ENCODE data around the gene DERA.
"Not testable (repeated sequence)": the region's sequence is repeated elsewhere in the genome, so short reads cannot be mapped to it uniquely, and the experiment has no call there.

DERA gene

DNA sequence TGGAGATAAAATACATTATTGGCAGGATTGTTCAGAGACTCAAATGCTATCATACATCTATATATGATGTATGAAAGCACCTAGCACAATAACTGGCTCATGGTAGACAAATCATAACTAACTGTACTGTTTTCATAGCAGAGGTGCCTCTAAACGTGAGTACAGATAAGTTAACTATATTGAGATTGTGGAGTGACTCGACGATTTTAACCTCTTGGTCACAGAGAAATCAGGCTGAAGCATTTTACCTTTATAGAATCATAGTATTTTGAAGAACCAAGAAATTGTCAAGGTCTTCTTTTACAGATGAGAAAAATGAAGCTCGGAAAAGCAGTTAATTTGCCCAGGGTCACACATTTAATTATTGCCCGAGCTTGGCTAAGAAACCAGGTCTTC is 666 bp upstream of the DERA start:
- FAIRE-seq, result no peak

DNA sequence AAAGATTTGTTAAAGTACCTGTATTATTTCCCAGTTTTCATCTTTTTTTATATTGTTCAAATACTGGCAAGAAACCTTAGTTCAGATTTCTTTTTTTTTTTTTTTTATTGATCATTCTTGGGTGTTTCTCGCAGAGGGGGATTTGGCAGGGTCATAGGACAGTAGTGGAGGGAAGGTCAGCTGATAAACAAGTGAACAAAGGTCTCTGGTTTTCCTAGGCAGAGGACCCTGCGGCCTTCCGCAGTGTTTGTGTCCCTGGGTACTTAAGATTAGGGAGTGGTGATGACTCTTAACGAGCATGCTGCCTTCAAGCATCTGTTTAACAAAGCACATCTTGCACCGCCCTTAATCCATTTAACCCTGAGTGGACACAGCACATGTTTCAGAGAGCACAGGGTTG is 799 bp downstream of the DERA start:
- FAIRE-seq, result not testable (repeated sequence)

DNA sequence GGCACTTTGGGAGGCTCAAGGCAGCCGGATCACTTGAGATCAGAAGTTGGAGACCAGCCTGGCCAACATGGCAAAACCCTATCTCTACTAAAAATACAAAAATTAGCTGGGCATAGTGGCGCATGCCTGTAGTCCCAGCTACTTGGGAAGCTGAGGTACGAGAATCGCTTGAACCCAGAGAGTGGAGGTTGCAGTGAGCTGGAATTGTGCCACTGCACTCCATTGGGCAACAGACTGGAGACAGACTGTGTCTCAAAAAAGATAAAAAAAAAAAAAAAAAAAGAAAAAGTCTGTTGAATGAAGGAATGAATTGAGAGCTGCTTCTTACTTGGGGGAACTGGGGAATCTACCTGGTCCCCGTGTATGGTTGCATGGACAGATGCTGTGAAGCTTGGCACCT is 3.0 kb downstream of the DERA start:
- FAIRE-seq, result not testable (repeated sequence)

DNA sequence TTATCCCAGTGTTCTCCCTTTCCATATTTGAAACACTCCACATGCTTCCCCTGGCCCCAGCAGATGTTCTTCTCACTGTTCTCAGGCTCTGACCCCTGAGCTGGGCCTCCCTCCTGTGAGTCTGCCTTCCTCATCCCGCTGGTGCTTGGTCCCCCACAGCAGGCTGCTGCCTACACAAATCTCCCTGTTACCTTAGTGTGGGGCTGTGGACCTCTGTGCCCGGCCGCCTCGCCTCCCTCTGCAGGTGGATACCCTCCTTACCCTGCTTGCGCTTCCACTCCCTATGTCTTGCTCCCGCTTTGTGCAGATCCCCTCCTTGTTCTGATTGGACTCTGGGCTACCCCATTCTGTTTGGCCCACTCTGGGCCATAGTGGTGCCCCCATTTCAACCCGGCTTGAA is 6.9 kb downstream of the DERA start:
- no peak for FAIRE-seq

DNA sequence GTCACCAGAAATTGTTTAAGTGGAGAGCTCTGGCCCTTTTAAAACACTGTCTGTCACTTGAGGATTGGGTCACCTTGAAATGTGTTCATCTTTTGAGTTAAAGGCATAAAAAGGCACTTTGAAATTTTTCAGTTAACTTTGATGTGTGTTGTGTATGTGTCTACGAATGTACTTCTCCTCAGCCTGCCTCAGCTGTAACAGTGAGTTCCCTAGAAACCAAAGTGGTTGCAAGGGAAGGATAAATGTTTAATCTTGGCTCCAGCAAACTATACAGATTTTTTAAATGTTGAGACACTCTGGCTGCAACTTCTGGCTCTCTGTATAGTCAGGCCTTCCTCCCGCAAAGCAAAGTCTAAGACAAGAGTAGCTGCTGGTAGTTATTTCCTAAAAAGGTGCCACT is 8.3 kb downstream of the DERA start:
- no peak for FAIRE-seq

DNA sequence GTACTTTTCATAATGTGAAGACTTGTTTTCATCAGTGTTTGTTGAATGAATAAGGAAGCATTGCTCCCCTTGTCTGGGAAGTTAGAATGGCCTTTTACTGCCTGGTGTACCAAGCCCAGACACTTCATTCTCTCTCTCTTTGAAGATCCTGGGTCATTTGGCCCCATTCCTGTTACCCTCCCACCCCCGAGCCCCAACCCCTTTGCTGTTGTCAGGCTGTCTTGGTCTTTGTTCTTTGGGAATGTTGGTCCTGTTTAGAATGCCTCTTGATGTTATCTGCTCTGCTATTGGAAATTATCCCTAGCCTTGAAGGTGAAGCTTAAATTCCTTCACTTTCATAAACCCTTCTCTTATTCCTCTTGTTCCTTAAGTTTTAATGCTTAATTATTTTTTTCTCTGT is 13.8 kb downstream of the DERA start:
- FAIRE-seq, result no peak

DNA sequence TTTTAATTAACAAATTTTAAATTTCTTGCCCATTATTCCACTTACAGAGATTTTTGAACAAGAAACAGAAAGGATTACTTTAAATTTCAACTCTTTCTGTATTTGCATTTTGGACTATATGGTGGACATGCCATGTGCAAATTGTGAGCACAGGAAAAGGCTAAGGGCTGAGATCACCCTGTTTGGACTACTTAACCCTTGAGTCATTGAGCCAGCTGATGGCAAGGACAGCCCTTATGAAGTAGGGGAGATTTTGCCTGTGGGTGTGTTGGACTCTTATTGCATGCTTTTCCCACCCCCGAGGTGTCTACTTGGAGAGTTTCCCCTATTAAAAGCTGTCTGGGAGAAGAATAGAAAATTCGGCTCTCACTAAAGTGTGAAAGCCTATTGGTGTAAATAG is 17.2 kb downstream of the DERA start:
- no peak for FAIRE-seq

DNA sequence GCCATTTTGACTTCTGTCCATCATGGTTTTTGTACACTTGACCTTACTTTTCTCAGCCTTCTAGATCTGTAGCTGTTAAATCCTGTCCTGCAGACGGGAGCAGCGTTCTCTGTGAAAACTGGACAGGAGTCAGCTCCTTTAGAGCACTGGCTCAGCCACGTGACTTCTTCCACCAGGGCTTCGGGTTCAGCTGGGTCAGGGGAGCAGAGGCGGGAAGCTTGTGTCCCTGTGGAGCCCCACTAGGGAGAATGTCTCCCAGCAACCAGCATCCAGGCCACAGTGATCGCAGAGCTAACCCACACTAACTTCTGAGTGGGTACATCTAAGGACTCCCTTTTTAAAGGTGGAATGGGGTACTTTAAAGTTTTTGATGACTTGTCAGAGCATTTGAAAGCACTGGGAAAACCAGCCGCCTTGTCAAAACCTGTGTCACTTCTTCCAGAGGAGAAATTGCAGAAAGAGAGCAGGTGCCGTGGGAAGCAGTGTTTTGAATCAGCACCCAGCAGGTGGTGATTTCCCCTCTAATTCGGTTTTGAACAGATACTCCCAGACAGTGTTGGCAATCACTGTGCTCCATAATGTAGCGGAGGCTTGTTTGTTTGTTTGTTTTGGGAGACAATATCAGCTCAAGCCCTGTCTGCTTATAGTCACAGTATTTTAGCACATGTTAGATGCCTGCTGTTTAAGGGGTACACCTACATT is 17.9 kb downstream of the DERA start:
- FAIRE-seq, result no peak

DNA sequence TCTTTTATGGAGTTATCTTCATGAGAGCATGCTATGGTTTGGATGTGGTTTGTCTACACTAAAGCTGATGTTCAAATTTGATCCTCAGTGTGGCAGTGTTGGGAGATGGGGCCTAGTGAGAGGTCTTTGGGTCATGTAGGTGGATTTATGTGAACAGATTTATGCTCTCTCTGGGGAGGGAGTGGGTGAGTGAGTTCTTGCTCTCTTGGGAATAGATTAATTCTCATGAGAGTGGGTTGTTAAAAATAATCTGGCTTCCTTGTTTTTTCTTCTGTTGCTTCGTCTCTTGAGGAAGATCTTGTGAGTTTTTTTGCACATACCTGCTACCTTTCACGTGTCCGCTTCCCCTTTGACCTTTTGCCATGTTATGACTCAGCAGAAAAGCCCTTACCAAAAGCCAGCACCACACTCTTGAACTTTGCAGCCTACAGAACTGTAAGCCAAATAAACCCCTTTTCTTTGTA is 20.5 kb downstream of the DERA start:
- no peak for FAIRE-seq

DNA sequence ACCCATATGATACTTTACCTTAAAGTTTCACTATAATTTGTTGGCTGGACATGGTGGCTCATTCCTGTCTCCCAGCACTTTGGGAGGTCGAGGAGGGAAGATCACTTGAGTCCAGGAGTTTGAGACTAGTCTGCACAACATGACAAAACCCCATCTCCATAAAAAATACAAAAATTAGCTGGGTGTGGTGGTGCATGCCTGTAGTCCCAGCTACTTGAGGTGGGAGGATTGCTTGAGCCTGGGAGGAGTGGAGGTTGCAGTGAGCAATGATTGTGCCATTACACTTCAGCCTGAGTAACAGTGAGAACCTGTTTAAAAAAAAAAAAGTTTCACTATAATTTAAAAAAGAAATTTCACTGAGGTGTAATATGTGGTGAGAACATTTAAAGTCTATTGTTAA is 21.2 kb downstream of the DERA start:
- FAIRE-seq, result no peak

DNA sequence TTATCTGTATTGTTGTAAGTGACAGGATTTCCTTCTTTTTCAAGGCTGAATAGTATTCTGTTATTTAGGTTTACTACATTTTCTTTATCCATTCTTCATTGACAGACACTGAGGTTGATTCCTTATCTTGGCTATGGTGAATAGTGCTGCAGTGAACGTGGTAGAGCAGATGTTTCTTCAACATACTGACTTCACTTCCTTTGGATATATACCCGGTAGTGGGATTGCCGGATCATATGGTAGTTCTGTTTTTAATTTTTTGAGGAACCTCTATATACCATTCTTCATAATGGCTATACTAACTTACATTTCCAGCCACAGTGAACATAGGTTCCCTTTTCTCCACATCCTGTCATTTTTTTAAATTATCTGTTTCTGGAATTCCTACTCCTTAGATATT is 21.8 kb downstream of the DERA start:
- no peak for FAIRE-seq

DNA sequence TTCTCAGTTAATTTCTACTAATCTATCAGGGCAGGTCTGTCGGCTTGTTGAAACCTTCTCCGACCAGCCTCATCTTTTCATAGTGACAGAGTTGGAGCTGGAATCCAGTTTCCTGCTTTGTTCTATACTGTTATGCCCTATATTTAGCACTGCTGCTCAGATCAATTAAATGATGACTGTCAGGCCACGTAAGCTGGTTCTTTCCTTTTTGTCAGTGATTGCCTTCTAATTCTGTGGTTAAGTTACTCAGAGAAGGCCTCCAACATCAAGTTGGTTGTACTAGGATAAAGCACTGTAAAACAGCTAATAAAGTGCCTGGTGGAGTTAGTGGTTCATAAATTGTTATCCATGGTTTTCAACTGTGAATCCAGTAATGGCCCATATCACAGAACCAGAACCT is 22.6 kb downstream of the DERA start:
- no peak for FAIRE-seq

DNA sequence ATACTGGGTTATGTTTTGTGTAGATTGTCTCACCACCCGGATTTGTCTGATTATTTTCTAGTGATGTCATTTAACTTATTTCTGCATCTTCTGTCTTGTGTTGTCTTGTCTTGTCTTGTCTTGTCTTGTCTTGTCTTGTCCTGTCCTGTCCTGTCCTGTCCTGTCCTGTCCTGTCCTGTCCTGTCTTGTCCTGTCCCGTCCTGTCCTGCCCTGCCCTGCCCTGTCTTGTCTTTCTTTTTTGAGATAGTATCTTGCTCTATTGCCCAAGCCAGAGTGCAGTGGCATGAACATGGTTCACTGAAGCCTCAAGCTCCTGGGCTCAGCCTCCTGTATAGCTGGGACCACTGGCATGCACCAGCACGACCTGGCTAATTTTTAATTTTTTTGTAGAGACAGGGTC is 25.6 kb downstream of the DERA start:
- FAIRE-seq, result no peak

DNA sequence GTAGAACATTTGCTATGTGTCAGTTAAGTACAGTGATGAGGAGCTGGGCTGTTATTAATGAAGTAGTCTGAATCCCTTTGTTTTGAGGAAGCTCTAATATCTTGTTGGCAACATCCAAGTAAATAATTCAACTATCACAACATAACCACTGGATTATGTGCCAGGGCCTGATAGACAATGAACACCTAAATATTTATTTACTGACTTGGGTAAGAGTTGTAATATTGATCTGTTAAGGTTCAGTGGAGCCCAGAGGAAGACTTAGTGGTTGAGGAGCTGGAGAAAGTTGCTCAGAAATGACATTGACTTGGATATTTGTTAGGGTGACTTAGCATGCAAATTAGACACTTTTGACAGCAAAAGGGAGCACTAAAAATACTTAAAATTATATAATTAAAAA is 26.8 kb downstream of the DERA start:
- FAIRE-seq, result no peak

DNA sequence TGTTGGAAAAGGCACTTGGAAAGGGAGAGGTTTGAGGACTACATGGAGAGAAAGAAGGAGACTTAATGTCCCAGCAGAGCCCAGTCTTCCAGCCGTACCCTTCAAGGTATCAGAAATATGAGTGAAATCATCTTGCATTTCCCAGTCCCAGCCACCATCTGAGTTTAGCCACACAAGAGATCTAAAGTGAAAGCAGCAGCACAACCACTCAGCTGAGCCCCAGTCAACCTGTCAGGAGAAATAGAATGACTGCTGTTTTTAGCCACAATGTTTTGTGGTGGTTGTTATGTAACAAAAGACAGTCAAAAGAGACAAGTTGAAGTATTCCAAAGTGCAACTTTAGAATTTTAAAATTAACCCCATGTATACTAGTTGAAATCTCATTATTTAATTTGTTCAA is 28.0 kb downstream of the DERA start:
- FAIRE-seq, result no peak

DNA sequence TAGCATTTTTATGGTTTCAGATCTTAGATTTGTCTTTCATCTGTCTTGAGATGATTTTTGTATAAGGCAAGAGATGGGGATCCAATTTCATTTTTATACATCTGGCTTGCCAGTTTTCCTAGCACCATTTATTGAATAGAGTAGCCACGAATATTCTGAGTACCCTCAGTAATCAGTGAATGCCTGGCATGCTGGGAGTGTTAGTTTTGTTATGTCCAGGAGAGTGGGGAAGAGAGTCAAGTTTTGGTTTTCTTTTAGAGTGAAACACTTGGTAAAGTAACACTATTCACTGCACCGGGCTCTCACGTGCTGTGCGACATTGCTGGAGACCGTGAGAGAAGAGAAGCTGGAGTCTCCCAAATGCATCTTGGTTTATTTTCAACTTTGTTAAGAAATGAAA is 31.3 kb downstream of the DERA start:
- no peak for FAIRE-seq

DNA sequence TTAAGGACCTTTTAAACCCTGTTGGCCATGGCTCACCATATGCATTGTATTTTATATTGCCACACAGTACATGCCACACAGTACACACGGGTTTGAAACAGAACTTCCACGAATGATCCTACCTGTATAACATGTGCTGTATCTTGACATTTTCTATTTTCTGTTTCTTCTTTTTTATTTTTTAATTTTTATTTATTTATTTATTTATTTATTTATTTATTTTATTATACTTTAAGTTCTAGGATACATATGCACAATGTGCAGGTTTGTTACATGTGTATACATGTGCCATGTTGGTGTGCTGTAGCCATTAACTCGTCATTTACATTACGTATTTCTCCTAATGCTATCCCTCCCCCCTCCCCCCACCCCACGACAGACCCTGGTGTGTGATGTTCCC is 32.4 kb downstream of the DERA start:
- not testable (repeated sequence) for FAIRE-seq

DNA sequence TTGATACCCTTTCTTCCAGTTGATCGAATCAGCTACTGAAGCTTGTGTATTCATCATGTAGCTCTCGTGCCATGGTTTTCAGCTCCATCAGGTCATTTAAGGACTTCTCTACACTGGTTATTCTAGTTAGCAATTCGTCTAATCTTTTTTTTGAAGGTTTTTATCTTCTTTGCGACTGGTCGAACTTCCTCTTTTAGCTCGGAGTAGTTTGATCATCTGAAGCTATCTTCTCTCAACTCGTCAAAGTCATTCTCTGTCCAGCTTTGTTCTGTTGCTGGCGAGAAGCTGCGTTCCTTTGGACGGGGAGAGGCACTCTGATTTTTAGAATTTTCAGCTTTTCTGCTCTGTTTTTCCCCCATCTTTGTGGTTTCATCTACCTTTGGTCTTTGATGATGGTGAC is 37.3 kb downstream of the DERA start:
- not testable (repeated sequence) for FAIRE-seq

DNA sequence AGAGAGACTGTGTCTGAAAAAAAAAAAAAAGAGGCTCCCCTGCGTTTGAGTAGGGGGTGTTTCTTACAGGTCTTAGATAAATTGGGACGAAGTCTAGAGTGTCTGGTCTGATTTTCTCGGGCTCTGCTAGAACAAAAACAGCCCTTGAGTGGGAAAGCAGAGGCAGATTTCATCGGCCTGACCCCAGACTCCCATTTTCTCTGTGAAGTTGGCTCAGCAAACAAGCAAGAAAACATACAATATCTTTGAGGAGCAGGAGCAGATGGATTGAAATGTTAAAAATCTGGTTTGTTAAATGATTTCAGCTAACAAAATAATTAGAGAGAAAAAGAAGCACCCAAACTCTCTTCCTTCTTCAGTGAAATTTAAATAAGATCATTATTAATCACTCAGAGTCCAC is 44.1 kb downstream of the DERA start:
- no peak for FAIRE-seq

DNA sequence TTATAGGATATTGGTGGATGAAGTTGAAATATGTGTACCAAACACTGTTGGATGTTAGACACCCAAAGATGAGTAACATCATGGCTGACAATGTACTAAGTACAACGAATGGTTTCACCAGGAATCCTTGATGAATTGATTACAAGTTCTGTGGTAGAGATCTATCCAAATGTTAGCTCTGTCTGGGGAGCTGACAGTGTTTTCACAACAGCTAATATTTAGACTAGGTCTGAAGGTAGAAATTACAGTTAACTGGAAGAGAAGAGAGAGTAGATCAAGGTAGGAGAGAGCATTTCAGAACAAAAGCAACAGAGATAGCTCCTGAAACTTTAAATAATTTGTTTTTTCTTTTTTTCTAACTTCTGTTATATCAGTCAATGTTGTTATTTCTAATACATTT is 44.9 kb downstream of the DERA start:
- no peak for FAIRE-seq

DNA sequence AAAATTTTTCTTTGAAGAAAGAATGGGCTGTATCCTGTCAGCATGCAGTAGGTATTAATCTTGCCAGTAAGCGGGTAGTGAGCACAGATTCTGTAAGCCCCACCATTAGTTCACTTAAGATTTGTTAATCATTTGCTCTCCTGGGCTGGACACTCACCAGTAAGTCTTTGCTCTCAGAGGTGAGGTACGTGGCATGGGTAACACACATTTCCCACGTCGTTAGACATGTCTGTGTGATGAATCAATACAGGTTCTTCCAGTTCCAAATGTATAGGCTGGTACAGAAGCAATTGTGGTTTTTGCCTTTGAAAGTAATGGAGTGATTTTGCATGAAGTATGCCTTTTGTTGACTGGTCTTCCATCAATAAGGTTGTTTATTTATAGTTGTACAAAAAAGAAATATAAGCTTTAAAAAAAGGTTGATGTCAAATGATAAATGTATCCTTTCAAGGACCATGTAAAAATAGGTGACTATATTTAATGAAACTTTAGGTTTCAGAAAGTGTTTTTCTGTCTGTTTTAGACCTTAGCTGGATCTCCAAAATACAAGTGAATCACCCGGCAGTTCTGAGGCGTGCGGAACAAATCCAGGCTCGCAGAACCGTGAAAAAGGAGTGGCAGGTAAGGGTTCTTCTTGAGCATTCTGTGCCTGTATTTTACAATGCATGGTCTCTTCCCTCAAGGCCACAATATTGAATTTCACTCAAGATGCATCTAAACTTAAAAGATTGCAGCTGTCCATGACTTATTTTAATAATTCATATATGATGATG is 45.5 kb downstream of the DERA start:
- no peak for FAIRE-seq

DNA sequence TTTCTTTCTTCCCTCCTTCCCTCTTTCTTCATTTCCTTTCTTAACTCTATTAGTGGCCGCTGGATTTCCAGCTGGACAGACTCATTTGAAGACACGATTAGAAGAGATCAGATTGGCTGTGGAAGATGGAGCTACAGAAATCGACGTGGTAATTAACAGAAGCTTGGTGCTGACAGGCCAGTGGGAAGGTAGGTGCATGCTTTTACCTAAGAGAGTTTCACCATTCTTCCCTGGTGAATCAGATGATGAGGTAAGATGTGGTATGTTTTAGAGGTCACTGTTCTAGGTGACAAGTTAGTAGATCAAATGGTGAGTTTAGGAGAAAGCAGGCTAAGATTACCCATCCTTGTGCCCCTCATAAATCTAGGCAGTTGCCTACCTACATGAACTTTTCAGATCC is 51.6 kb downstream of the DERA start:
- no peak for FAIRE-seq

DNA sequence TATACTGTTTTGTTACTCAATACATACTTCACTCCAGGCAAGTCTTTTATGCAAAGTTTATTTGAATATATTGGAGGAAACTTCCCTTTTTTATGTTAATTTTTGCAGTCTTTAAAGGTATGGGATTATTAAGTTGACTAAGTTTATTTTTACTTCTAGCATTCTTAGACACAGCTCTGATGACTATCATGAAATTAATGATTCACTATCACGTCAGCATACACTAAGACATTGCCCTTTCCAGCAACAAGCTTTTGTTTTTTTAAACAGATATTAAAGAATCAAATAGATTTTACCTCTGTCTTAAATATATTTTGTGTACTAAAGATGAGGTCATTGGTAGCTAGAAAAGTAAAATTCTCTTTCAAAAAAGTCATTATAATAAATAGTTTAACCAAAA is 52.1 kb downstream of the DERA start:
- FAIRE-seq, result no peak

DNA sequence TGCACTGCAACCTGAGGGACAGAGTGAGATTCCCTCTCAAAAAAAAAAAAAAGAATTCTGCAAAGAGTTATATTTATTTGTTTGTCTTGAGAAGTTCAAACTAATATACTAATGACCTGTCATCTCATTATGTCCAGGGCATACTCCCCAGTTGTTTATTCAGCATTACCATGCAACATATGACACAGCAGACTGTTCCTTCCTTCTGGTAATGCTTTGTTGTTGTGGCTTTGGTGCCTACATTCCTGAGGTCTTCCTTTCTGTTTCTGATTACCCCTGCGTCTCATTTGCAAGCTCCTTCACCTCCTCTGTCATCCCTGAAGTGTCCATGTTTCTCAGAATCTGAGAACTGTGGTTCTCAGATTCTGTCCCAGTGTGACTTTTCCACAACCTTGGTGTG is 55.3 kb downstream of the DERA start:
- no peak for FAIRE-seq

DNA sequence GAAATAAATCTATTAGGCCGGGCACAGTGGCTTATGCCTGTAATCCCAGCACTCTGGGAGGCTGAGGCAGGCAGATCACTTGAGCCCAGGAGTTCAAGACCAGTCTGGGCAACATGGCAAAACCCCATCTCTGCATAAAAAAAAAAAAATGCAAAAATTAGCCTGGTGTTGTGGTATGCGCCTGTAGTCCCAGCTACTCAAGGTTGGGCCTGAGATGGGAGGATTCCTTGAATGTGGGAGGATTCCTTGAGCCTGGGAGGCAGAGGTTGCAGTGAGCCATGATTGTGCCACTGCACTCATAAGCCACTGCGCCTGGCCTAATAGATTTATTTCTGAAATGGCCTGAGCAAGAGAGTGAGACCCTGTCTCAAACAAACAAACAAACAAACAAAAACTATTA is 55.9 kb downstream of the DERA start:
- not testable (repeated sequence) for FAIRE-seq

All from endometrium (tissue), 2 donors.